ENCODE results near the gene ENTPD2.

DNA sequence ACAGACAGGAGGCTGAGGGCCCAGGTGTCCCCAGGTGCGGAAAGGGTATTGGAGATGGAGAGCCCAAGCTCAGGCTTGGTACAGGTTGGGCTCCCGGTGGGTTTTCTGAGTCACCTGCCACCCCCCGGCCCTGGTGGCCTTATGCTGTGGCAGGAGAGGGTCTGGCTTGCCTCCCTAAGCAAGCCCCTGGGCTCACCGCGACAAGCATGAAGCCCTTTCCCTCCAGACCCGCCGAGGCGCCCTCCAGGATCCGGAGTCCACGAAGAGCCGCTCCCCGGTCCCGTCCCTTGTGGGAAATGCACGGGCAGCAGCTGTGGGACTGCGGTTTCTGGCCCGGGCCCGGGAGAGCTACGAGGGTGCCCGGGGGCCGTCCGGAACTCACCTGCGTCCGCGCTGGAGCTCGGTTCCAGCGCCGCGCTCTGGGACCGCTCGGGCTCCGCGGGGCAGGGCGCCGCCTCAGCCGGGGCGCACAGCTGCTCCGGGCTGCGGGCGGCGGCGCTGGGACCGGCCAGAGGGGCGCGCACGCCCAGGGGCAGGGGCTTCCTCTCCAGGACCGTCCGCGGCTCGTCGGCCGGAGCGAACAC lies 15.7 kb upstream of the ENTPD2 start:
- TF ChIP-seq, protein P1, sequence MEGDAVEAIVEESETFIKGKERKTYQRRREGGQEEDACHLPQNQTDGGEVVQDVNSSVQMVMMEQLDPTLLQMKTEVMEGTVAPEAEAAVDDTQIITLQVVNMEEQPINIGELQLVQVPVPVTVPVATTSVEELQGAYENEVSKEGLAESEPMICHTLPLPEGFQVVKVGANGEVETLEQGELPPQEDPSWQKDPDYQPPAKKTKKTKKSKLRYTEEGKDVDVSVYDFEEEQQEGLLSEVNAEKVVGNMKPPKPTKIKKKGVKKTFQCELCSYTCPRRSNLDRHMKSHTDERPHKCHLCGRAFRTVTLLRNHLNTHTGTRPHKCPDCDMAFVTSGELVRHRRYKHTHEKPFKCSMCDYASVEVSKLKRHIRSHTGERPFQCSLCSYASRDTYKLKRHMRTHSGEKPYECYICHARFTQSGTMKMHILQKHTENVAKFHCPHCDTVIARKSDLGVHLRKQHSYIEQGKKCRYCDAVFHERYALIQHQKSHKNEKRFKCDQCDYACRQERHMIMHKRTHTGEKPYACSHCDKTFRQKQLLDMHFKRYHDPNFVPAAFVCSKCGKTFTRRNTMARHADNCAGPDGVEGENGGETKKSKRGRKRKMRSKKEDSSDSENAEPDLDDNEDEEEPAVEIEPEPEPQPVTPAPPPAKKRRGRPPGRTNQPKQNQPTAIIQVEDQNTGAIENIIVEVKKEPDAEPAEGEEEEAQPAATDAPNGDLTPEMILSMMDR (IDR thresholded peaks at IDR 0.05), result peak in 1 of 6 experiments; percentile 4
- no peak for TF ChIP-seq POLR2AphosphoS5 (IDR thresholded peaks at IDR 0.05)
- no peak for TF ChIP-seq POLR2A (IDR thresholded peaks at IDR 0.05)
- TF ChIP-seq EP300 (IDR thresholded peaks at IDR 0.05), result no peak

Measured in upper lobe of left lung (tissue), 4 donors.